ENCODE results near the gene FAM156B.
"Not testable (repeated sequence)": the region's sequence is repeated elsewhere in the genome, so short reads cannot be mapped to it uniquely, and the experiment has no call there.

Gene FAM156B
- 0 reads per million in 3 donors for total RNA-seq

GRCh38 chrX:52896855-52897709 lies at the start of gene FAM156B:
TSS of gene FAM156B (plus strand) at chrX:52897330. CDS start at chrX:52907226, 9,896 bp downstream.
- not testable (repeated sequence) for H3K27me3 ChIP-seq (replicated peaks; ENCODE audit: control insufficient read depth, insufficient read depth, low read length, poor library complexity, severe bottlenecking); H3K4me1 ChIP-seq (ENCODE audit: control insufficient read depth, insufficient read depth, low read length, poor library complexity, severe bottlenecking)

GRCh38 chrX:52852110-52852860 lies 44.8 kb upstream of the FAM156B start:
- no peak for DNase-seq
- no peaks in the 10 kb centered on the region for H3K27me3 ChIP-seq (replicated peaks; ENCODE audit: control insufficient read depth, insufficient read depth, low read length, poor library complexity, severe bottlenecking)
- no peaks in the 10 kb centered on the region for H3K36me3 ChIP-seq (ENCODE audit: control insufficient read depth, insufficient read depth, low read length)
- no peak overlapping the region for H3K4me3 ChIP-seq (ENCODE audit: insufficient read depth, low read depth, low read length, poor library complexity, severe bottlenecking)
- H3K27ac ChIP-seq (ENCODE audit: insufficient read depth, low read length, poor library complexity, severe bottlenecking) = no peak overlapping the region
- no peaks in the 10 kb centered on the region for H3K4me1 ChIP-seq (ENCODE audit: control insufficient read depth, insufficient read depth, low read length, poor library complexity, severe bottlenecking)
- H3K9me3 ChIP-seq (ENCODE audit: control insufficient read depth, low read length) = no peaks in the 10 kb centered on the region

More at GRCh38 chrX:52896855-52897709, at the start of gene FAM156B:
- not testable (repeated sequence) for H3K27ac ChIP-seq (ENCODE audit: insufficient read depth, low read length, poor library complexity, severe bottlenecking); DNase-seq; H3K36me3 ChIP-seq (ENCODE audit: control insufficient read depth, insufficient read depth, low read length); H3K4me3 ChIP-seq (ENCODE audit: insufficient read depth, low read depth, low read length, poor library complexity, severe bottlenecking); H3K9me3 ChIP-seq (ENCODE audit: control insufficient read depth, low read length)

GRCh38 chrX:52856991-52857525 lies 40.1 kb upstream of the FAM156B start:
- not testable (repeated sequence) for H3K4me3 ChIP-seq (ENCODE audit: insufficient read depth, low read depth, low read length, poor library complexity, severe bottlenecking); H3K36me3 ChIP-seq (ENCODE audit: control insufficient read depth, insufficient read depth, low read length); H3K27me3 ChIP-seq (replicated peaks; ENCODE audit: control insufficient read depth, insufficient read depth, low read length, poor library complexity, severe bottlenecking); DNase-seq; H3K27ac ChIP-seq (ENCODE audit: insufficient read depth, low read length, poor library complexity, severe bottlenecking); H3K9me3 ChIP-seq (ENCODE audit: control insufficient read depth, low read length); H3K4me1 ChIP-seq (ENCODE audit: control insufficient read depth, insufficient read depth, low read length, poor library complexity, severe bottlenecking)

GRCh38 chrX:52865343-52865998 lies 31.7 kb upstream of the FAM156B start:
- H3K9me3 ChIP-seq (ENCODE audit: control insufficient read depth, low read length) = no peaks in the 10 kb centered on the region
- no peaks in the 10 kb centered on the region for H3K36me3 ChIP-seq (ENCODE audit: control insufficient read depth, insufficient read depth, low read length)
- H3K4me1 ChIP-seq (ENCODE audit: control insufficient read depth, insufficient read depth, low read length, poor library complexity, severe bottlenecking) = no peaks in the 10 kb centered on the region
- no peak overlapping the region for H3K4me3 ChIP-seq (ENCODE audit: insufficient read depth, low read depth, low read length, poor library complexity, severe bottlenecking)
- no peak overlapping the region for H3K27ac ChIP-seq (ENCODE audit: insufficient read depth, low read length, poor library complexity, severe bottlenecking)
- H3K27me3 ChIP-seq (replicated peaks; ENCODE audit: control insufficient read depth, insufficient read depth, low read length, poor library complexity, severe bottlenecking) = no peaks in the 10 kb centered on the region
- DNase-seq = no peak

- no peak within 1 kb of the TSS for H3K27ac ChIP-seq (ENCODE audit: insufficient read depth, low read length, poor library complexity, severe bottlenecking)
- H3K4me3 ChIP-seq (ENCODE audit: insufficient read depth, low read depth, low read length, poor library complexity, severe bottlenecking) = no peak within 1 kb of the TSS
- DNase-seq = no peak
- no peaks in the 10 kb centered on the region for H3K4me1 ChIP-seq (ENCODE audit: control insufficient read depth, insufficient read depth, low read length, poor library complexity, severe bottlenecking)
- H3K36me3 ChIP-seq (ENCODE audit: control insufficient read depth, insufficient read depth, low read length) = no peaks in the 10 kb centered on the region
- no peaks in the 10 kb centered on the region for H3K27me3 ChIP-seq (replicated peaks; ENCODE audit: control insufficient read depth, insufficient read depth, low read length, poor library complexity, severe bottlenecking)
- H3K9me3 ChIP-seq (ENCODE audit: control insufficient read depth, low read length) = no peaks in the 10 kb centered on the region
These were observed 29.4 kb upstream of the FAM156B start, which contains the start of gene XAGE3 for GRCh38 chrX:52867610-52868348. TSS of gene XAGE3 (minus strand) at chrX:52868083. CDS start at chrX:52867133, 950 bp downstream.

- no peak for DNase-seq
- Histone ChIP-seq H3K27ac (ENCODE audit: insufficient read depth, low read length, poor library complexity, severe bottlenecking) (no peak overlapping the region), H3K36me3 (ENCODE audit: control insufficient read depth, insufficient read depth, low read length) (no peaks in the 10 kb centered on the region), H3K4me1 (ENCODE audit: control insufficient read depth, insufficient read depth, low read length, poor library complexity, severe bottlenecking) (no peaks in the 10 kb centered on the region), H3K4me3 (ENCODE audit: insufficient read depth, low read depth, low read length, poor library complexity, severe bottlenecking) (no peak overlapping the region), H3K9me3 (ENCODE audit: control insufficient read depth, low read length) (no peaks in the 10 kb centered on the region), H3K27me3 (replicated peaks; ENCODE audit: control insufficient read depth, insufficient read depth, low read length, poor library complexity, severe bottlenecking) (no peaks in the 10 kb centered on the region)
These were observed 27.1 kb upstream of the FAM156B start for GRCh38 chrX:52870046-52870445.

GRCh38 chrX:52873825-52874224 lies 23.3 kb upstream of the FAM156B start:
- not testable (repeated sequence) for DNase-seq; H3K27me3 ChIP-seq (replicated peaks; ENCODE audit: control insufficient read depth, insufficient read depth, low read length, poor library complexity, severe bottlenecking); H3K4me1 ChIP-seq (ENCODE audit: control insufficient read depth, insufficient read depth, low read length, poor library complexity, severe bottlenecking); H3K27ac ChIP-seq (ENCODE audit: insufficient read depth, low read length, poor library complexity, severe bottlenecking); H3K4me3 ChIP-seq (ENCODE audit: insufficient read depth, low read depth, low read length, poor library complexity, severe bottlenecking); H3K9me3 ChIP-seq (ENCODE audit: control insufficient read depth, low read length); H3K36me3 ChIP-seq (ENCODE audit: control insufficient read depth, insufficient read depth, low read length)

GRCh38 chrX:52874661-52875060 lies 22.5 kb upstream of the FAM156B start:
- no peaks in the 10 kb centered on the region for H3K9me3 ChIP-seq (ENCODE audit: control insufficient read depth, low read length)

GRCh38 chrX:52875436-52875835 lies 21.7 kb upstream of the FAM156B start:
- not testable (repeated sequence) for H3K27me3 ChIP-seq (replicated peaks; ENCODE audit: control insufficient read depth, insufficient read depth, low read length, poor library complexity, severe bottlenecking); H3K4me3 ChIP-seq (ENCODE audit: insufficient read depth, low read depth, low read length, poor library complexity, severe bottlenecking); DNase-seq; H3K4me1 ChIP-seq (ENCODE audit: control insufficient read depth, insufficient read depth, low read length, poor library complexity, severe bottlenecking); H3K36me3 ChIP-seq (ENCODE audit: control insufficient read depth, insufficient read depth, low read length); H3K9me3 ChIP-seq (ENCODE audit: control insufficient read depth, low read length); H3K27ac ChIP-seq (ENCODE audit: insufficient read depth, low read length, poor library complexity, severe bottlenecking)

More at GRCh38 chrX:52874661-52875060, 22.5 kb upstream of the FAM156B start:
- DNase-seq = no peak
- Histone ChIP-seq H3K4me3 (ENCODE audit: insufficient read depth, low read depth, low read length, poor library complexity, severe bottlenecking) (no peak overlapping the region), H3K27me3 (replicated peaks; ENCODE audit: control insufficient read depth, insufficient read depth, low read length, poor library complexity, severe bottlenecking) (no peaks in the 10 kb centered on the region), H3K4me1 (ENCODE audit: control insufficient read depth, insufficient read depth, low read length, poor library complexity, severe bottlenecking) (no peaks in the 10 kb centered on the region), H3K36me3 (ENCODE audit: control insufficient read depth, insufficient read depth, low read length) (no peaks in the 10 kb centered on the region), H3K27ac (ENCODE audit: insufficient read depth, low read length, poor library complexity, severe bottlenecking) (no peak overlapping the region)

Measured in effector memory CD4-positive, alpha-beta T cell (primary cell).